Ascending aorta (tissue), 2 donors: ENCODE results near the gene TPX2. TPM values are rescaled to one million over a fixed set of nuclear protein-coding genes. Genes with fewer than 3 reads are reported as not detected.

Source experiments
- DNase-seq, 2 donors: peaks; one replicate each; pipeline ENCODE4 v3.0.0-alpha.2; 2019; ENCODE audit warnings: low spot score in 2 of 2
- H3K27ac ChIP-seq, 2 donors: fragments of 200-600 bp; sonication (generic); one replicate each; pipeline ENCODE4 v1.5.1; 2016 to 2017; ENCODE audit warnings: mild to moderate bottlenecking in 1 of 2
- H3K27me3 ChIP-seq: fragments of 200-600 bp; sonication (generic); one replicate; pipeline ENCODE4 v1.5.1; 2017
- H3K36me3 ChIP-seq, 2 donors: fragments of 200-600 bp; sonication (generic); one replicate each; pipeline ENCODE4 v1.5.1; 2016
- H3K4me1 ChIP-seq, 2 donors: fragments of 200-600 bp; sonication (generic); one replicate each; pipeline ENCODE4 v1.5.1; 2016 to 2017; ENCODE audit warnings: mild to moderate bottlenecking in 1 of 2
- H3K4me3 ChIP-seq, 2 donors: fragments of 200-600 bp; sonication (generic); one replicate each; pipeline ENCODE4 v1.5.1; 2016 to 2017; ENCODE audit warnings: mild to moderate bottlenecking in 1 of 2
- H3K9me3 ChIP-seq, 2 donors: fragments of 200-600 bp; sonication (generic); one replicate each; pipeline ENCODE4 v1.5.1; 2016
- CTCF ChIP-seq, 3 experiments: fragments of 200-600 bp in 2 of 3; fragments of 450-650 bp in 1 of 3; sonication (generic) in 2 of 3; IDR thresholded peaks; one replicate each; pipeline ENCODE4 v1.5.1; 2016 to 2019; ENCODE audit warnings: antibody characterized with exemption in 3 of 3, mild to moderate bottlenecking in 1 of 3, moderate library complexity in 1 of 3
- intact Hi-C: fragments of 100-400 bp; cut with DNase I; formaldehyde crosslinking; loops from one replicate; pipeline ENCODE4 v1.15.1; 2023
- total RNA-seq: library from RNA; depleted of rRNA; stranded (reverse); fragments of >200 nt; gene quantifications from one replicate; pipeline ENCODE4 v1.1.0, GENCODE V29; 2016

The TPX2 gene
- total RNA-seq, 1 donor from 2014 or later: not detected

- H3K4me3 ChIP-seq: peak overlapping the region; percentile 31 to 82
- intact Hi-C loops: no loop called here
- no peak for DNase-seq
- peak overlapping the region; percentile 95 to 98 for H3K27ac ChIP-seq
- no peaks in the 10 kb centered on the region for H3K9me3 ChIP-seq
- no peak for TF ChIP-seq CTCF (IDR thresholded peaks at IDR 0.05)
- H3K36me3 ChIP-seq: peaks cover 2 to 28% of the 10 kb centered on the region in 2 donors
- H3K27me3 ChIP-seq: no peaks in the 10 kb centered on the region
- H3K4me1 ChIP-seq: peaks cover 14 to 68% of the 10 kb centered on the region in 2 donors
These were observed 23.3 kb upstream of the TPX2 start for GRCh38 chr20:31715766-31716165.

GRCh38 chr20:31716351-31716750 is 22.7 kb upstream of the TPX2 start:
- no peaks in the 10 kb centered on the region for H3K27me3 ChIP-seq
- peak overlapping the region; percentile 95 to 98 for H3K27ac ChIP-seq
- no peak for TF ChIP-seq CTCF (IDR thresholded peaks at IDR 0.05)
- peaks cover 8 to 62% of the 10 kb centered on the region in 2 donors for H3K4me1 ChIP-seq
- no peaks in the 10 kb centered on the region for H3K9me3 ChIP-seq
- DNase-seq: no peak
- intact Hi-C loops: no loop called here
- peak overlapping the region; percentile 31 to 82 for H3K4me3 ChIP-seq
- peaks cover 2 to 28% of the 10 kb centered on the region in 2 donors for H3K36me3 ChIP-seq

GRCh38 chr20:31716818-31717477 is 22.1 kb upstream of the TPX2 start:
- intact Hi-C loops: no loop called here
- DNase-seq: no peak
- H3K27ac ChIP-seq: peak overlapping the region; percentile 95 to 98
- H3K27me3 ChIP-seq: no peaks in the 10 kb centered on the region
- peaks cover 4 to 56% of the 10 kb centered on the region in 2 donors for H3K4me1 ChIP-seq
- peaks cover 2 to 28% of the 10 kb centered on the region in 2 donors for H3K36me3 ChIP-seq
- H3K9me3 ChIP-seq: no peaks in the 10 kb centered on the region
- no peak for TF ChIP-seq CTCF (IDR thresholded peaks at IDR 0.05)
- H3K4me3 ChIP-seq: peak overlapping the region; percentile 31 to 82

- DNase-seq: no peak
- H3K36me3 ChIP-seq: peaks cover 2 to 28% of the 10 kb centered on the region in 2 donors
- intact Hi-C loops: no loop called here
- TF ChIP-seq CTCF (IDR thresholded peaks at IDR 0.05): no peak
- H3K4me1 ChIP-seq: peaks cover 4 to 51% of the 10 kb centered on the region in 2 donors
- peak overlapping the region; percentile 95 to 98 for H3K27ac ChIP-seq
- peak overlapping the region; percentile 71 to 82 for H3K4me3 ChIP-seq
- no peaks in the 10 kb centered on the region for H3K27me3 ChIP-seq
- H3K9me3 ChIP-seq: no peaks in the 10 kb centered on the region
These were observed 21.4 kb upstream of the TPX2 start for GRCh38 chr20:31717478-31718201.

GRCh38 chr20:31718952-31719643 is 20.0 kb upstream of the TPX2 start:
- Histone ChIP-seq H3K4me3 (peak overlapping the region; percentile 71 to 82), H3K4me1 (peaks cover 0 to 44% of the 10 kb centered on the region in 2 donors), H3K36me3 (peaks cover 2 to 24% of the 10 kb centered on the region in 2 donors), H3K27ac (peak overlapping the region; percentile 95 to 98), H3K27me3 (no peaks in the 10 kb centered on the region), H3K9me3 (no peaks in the 10 kb centered on the region)
- DNase-seq: no peak
- intact Hi-C loops: no loop called here
- no peak for TF ChIP-seq CTCF (IDR thresholded peaks at IDR 0.05)
